Measurements from ENCODE around the gene KPNA5. TPM values are rescaled to one million over a fixed set of nuclear protein-coding genes. Genes with fewer than 3 reads are reported as not detected.

KPNA5 gene
- total RNA-seq, 1 experiment from 2014 or later: 12.0 TPM

DNA sequence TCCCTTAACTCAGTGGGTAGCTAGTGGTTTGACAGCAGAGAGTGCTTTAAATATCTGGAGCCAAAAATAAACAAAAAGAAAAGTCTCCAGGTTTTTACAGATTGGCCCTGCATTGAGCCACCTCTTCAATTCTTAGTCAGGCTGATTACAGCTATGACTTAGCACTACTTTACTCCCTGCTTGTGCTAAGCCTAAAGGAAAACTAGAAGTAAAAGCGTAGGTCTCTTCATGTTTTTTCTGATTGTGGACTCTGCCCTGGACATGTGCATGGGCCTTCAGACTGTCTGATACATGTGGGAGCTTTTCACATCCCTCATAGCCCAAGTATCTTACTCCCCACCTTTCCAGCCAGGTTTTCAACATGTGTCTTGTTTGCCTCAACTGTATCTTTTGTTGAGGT is 33.3 kb downstream of the KPNA5 start:
- H3K9me3 Mint-ChIP-seq (ENCODE audit: unreplicated experiment): no peaks in the 10 kb centered on the region
- no TSS peak for BruUV-seq (replicated peaks)
- no peak overlapping the region for H3K4me3 Mint-ChIP-seq (ENCODE audit: unreplicated experiment)
- intact Hi-C loops (cut with micrococcal nuclease; ENCODE audit: unreplicated experiment): no loop called here
- no peak overlapping the region for H3K27ac Mint-ChIP-seq (ENCODE audit: unreplicated experiment)
- no peaks in the 10 kb centered on the region for H3K27me3 Mint-ChIP-seq (ENCODE audit: insufficient read depth, unreplicated experiment)
- no peak overlapping the region for H3K4me3 ChIP-seq (ENCODE audit: low read depth, low read length)
- POLR2A ChIA-PET: interaction anchor here (0.6 kb wide), 1 partner anchor 142 kb away, joined by 5 read pairs; no protein-coding TSS in a partner anchor
- no peaks in the 10 kb centered on the region for H3K27me3 ChIP-seq (replicated peaks; ENCODE audit: control insufficient read depth, insufficient read depth, low read length)
- H3K9me3 ChIP-seq: no peaks in the 10 kb centered on the region
- no peak for TF ChIP-seq CTCF (IDR thresholded peaks at IDR 0.05; ENCODE audit: insufficient read depth in 1 of 2, low read depth in 1 of 2, low read length in 1 of 2, severe bottlenecking in 1 of 2, unreplicated experiment in 1 of 2)
- CTCF ChIA-PET: no interaction called here
- H3K4me1 ChIP-seq: no peaks in the 10 kb centered on the region; the same call in 1 of the 2 replicates
- H3K36me3 Mint-ChIP-seq (ENCODE audit: insufficient read depth, unreplicated experiment): peaks cover 33% of the 10 kb centered on the region
- H3K4me1 Mint-ChIP-seq (ENCODE audit: low read depth, unreplicated experiment): no peaks in the 10 kb centered on the region
- no peak for DNase-seq
- no peaks in the 10 kb centered on the region for H3K36me3 ChIP-seq (ENCODE audit: control insufficient read depth, insufficient read depth, low read length)

GRCh38 chr6:116714761-116715160 is 33.8 kb downstream of the KPNA5 start:
- POLR2A ChIA-PET: no interaction called here
- Histone ChIP-seq H3K9me3 (no peaks in the 10 kb centered on the region), H3K36me3 (ENCODE audit: control insufficient read depth, insufficient read depth, low read length) (no peaks in the 10 kb centered on the region), H3K27me3 (replicated peaks; ENCODE audit: control insufficient read depth, insufficient read depth, low read length) (no peaks in the 10 kb centered on the region), H3K4me3 (ENCODE audit: low read depth, low read length) (no peak overlapping the region), H3K4me1 (no peaks in the 10 kb centered on the region; the same call in 1 of the 2 replicates)
- no TSS peak for BruUV-seq (replicated peaks)
- DNase-seq: peak in 1 of 2 experiments; percentile 2
- CTCF ChIA-PET: no interaction called here
- H3K9me3 Mint-ChIP-seq (ENCODE audit: unreplicated experiment): no peaks in the 10 kb centered on the region
- no peaks in the 10 kb centered on the region for H3K27me3 Mint-ChIP-seq (ENCODE audit: insufficient read depth, unreplicated experiment)
- peaks cover 36% of the 10 kb centered on the region for H3K36me3 Mint-ChIP-seq (ENCODE audit: insufficient read depth, unreplicated experiment)
- TF ChIP-seq CTCF (IDR thresholded peaks at IDR 0.05; ENCODE audit: insufficient read depth in 1 of 2, low read depth in 1 of 2, low read length in 1 of 2, severe bottlenecking in 1 of 2, unreplicated experiment in 1 of 2): no peak
- no peak overlapping the region for H3K4me3 Mint-ChIP-seq (ENCODE audit: unreplicated experiment)
- H3K27ac Mint-ChIP-seq (ENCODE audit: unreplicated experiment): no peak overlapping the region
- intact Hi-C loops (cut with micrococcal nuclease; ENCODE audit: unreplicated experiment): no loop called here
- H3K4me1 Mint-ChIP-seq (ENCODE audit: low read depth, unreplicated experiment): no peaks in the 10 kb centered on the region

DNA sequence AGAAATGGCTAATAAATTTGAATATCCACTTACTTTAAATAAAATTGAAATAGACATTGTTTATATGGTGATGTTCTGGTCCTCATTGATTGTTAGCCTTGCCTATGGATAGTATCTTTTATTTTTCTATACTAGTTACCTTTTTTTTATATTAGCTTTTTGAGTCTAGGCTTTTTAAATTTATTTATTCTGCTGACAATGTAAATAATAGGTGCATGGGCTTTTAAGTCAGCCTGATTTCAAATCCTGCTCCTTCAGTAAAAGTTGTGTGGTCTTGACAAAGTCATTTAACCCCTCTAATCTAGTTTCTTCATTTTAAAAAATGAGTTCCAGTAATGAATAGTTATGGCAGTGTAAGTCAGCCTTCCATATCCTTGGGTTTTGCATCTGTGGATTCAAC is 45.9 kb downstream of the KPNA5 start:
- Mint-ChIP-seq H3K9me3 (ENCODE audit: unreplicated experiment) (no peaks in the 10 kb centered on the region), H3K27ac (ENCODE audit: unreplicated experiment) (no peak overlapping the region), H3K4me1 (ENCODE audit: low read depth, unreplicated experiment) (no peaks in the 10 kb centered on the region), H3K27me3 (ENCODE audit: insufficient read depth, unreplicated experiment) (no peaks in the 10 kb centered on the region), H3K36me3 (ENCODE audit: insufficient read depth, unreplicated experiment) (peaks cover 9% of the 10 kb centered on the region), H3K4me3 (ENCODE audit: unreplicated experiment) (no peak overlapping the region)
- no peaks in the 10 kb centered on the region for H3K27me3 ChIP-seq (replicated peaks; ENCODE audit: control insufficient read depth, insufficient read depth, low read length)
- TF ChIP-seq CTCF (IDR thresholded peaks at IDR 0.05; ENCODE audit: insufficient read depth in 1 of 2, low read depth in 1 of 2, low read length in 1 of 2, severe bottlenecking in 1 of 2, unreplicated experiment in 1 of 2): no peak
- H3K36me3 ChIP-seq (ENCODE audit: control insufficient read depth, insufficient read depth, low read length): no peaks in the 10 kb centered on the region
- intact Hi-C loops (cut with micrococcal nuclease; ENCODE audit: unreplicated experiment): no loop called here
- no peaks in the 10 kb centered on the region for H3K4me1 ChIP-seq
- no TSS peak for BruUV-seq (replicated peaks)
- ChIA-PET POLR2A (no interaction called here), CTCF (no interaction called here)
- DNase-seq: no peak
- H3K4me3 ChIP-seq (ENCODE audit: low read depth, low read length): no peak overlapping the region
- no peaks in the 10 kb centered on the region for H3K9me3 ChIP-seq

Measured in Caco-2 (cell line).